Regular cardiac myocyte (primary cell): ENCODE results near the gene ENOSF1. TPM values are rescaled to one million over a fixed set of nuclear protein-coding genes. Genes with fewer than 3 reads are reported as not detected.

Experiments used
- total RNA-seq: library from RNA; depleted of rRNA; stranded (reverse); fragments of >200 nt; gene quantifications from 2 replicates; pipeline ENCODE4 v1.2.3, GENCODE V29; 2014

ENOSF1 gene
- total RNA-seq: 22.0 and 24.3 TPM in 2 replicates

GRCh38 chr18:712401-713134, at the start of gene ENOSF1:
Gene ENOSF1, minus strand, starts transcription at chr18:712630. Its CDS starts 43 bp downstream, at chr18:712587.

GRCh38 chr18:657311-658000, 55.0 kb downstream of the ENOSF1 start, which contains the start of gene TYMS:
Gene TYMS, plus strand, starts transcription at chr18:657653. Its CDS starts 90 bp downstream, at chr18:657743.

Other genes starting within 250 kb of the ENOSF1 start
- 5.0 and 10.1 TPM in 2 replicates for gene COLEC12, start 211.9 kb downstream of the ENOSF1 start, total RNA-seq
- gene CETN1, start 132.2 kb downstream of the ENOSF1 start, total RNA-seq: not detected in 2 replicates
- 0.28 TPM in 1 of 2 replicates, not detected in the other for gene CLUL1, start 115.6 kb downstream of the ENOSF1 start, total RNA-seq
- 5.9 and 37.6 TPM in 2 replicates for gene TYMS, start 55.0 kb downstream of the ENOSF1 start, total RNA-seq
- 159 and 375 TPM in 2 replicates for gene YES1, start 99.6 kb upstream of the ENOSF1 start, total RNA-seq
- gene ADCYAP1, start 192.2 kb upstream of the ENOSF1 start, total RNA-seq: not detected in 2 replicates